GM18520 (cell line): ENCODE data around the gene SMC1A.
"Not testable (repeated sequence)": the region's sequence is repeated elsewhere in the genome, so short reads cannot be mapped to it uniquely, and the experiment has no call there.

ENCODE experiments used
- ATAC-seq: cut with Tn5 transposase; IDR thresholded peaks from one replicate; pipeline ENCODE4 v1.9.1; 2021; ENCODE audit not compliant: unreplicated experiment

The SMC1A gene

GRCh38 chrX:53422086-53422860, at the start of gene SMC1A:
TSS of gene SMC1A (minus strand) at chrX:53422654. CDS start at chrX:53422600, 54 bp downstream.
- peak; percentile 96 for ATAC-seq

- ATAC-seq: no peak
Measured at GRCh38 chrX:53471346-53471745, 48.9 kb upstream of the SMC1A start.

- ATAC-seq: not testable (repeated sequence)
Measured at GRCh38 chrX:53468659-53469058, 46.2 kb upstream of the SMC1A start.

- ATAC-seq: no peak
Measured at GRCh38 chrX:53458082-53458481, 35.6 kb upstream of the SMC1A start.

- no peak for ATAC-seq
Measured at GRCh38 chrX:53456254-53456653, 33.8 kb upstream of the SMC1A start.

GRCh38 chrX:53452812-53453211, 30.4 kb upstream of the SMC1A start:
- ATAC-seq: no peak

- ATAC-seq: no peak
Measured at GRCh38 chrX:53449632-53450031, 27.2 kb upstream of the SMC1A start.

- no peak for ATAC-seq
Measured at GRCh38 chrX:53447441-53447840, 25.0 kb upstream of the SMC1A start.

- no peak for ATAC-seq
Measured at GRCh38 chrX:53445977-53446376, 23.5 kb upstream of the SMC1A start.

GRCh38 chrX:53442322-53442631, 19.8 kb upstream of the SMC1A start:
- no peak for ATAC-seq

- no peak for ATAC-seq
Measured at GRCh38 chrX:53441531-53442321, 19.3 kb upstream of the SMC1A start.

- no peak for ATAC-seq
Measured at GRCh38 chrX:53440621-53441517, 18.4 kb upstream of the SMC1A start.

- no peak for ATAC-seq
Measured at GRCh38 chrX:53440101-53440500, 17.6 kb upstream of the SMC1A start.

GRCh38 chrX:53438832-53439230, 16.4 kb upstream of the SMC1A start:
- no peak for ATAC-seq

- ATAC-seq: no peak
Measured at GRCh38 chrX:53438174-53438831, 15.8 kb upstream of the SMC1A start.

GRCh38 chrX:53437206-53437605, 14.8 kb upstream of the SMC1A start:
- ATAC-seq: no peak

GRCh38 chrX:53435997-53436396, 13.5 kb upstream of the SMC1A start:
- peak; percentile 81 for ATAC-seq

GRCh38 chrX:53433651-53434639, 11.5 kb upstream of the SMC1A start, which contains the start of gene HSD17B10:
TSS of gene HSD17B10 (minus strand) at chrX:53434370. CDS start at chrX:53434345, 25 bp downstream.
- peak; percentile 80 for ATAC-seq

GRCh38 chrX:53430231-53430630, 7.8 kb upstream of the SMC1A start:
- no peak for ATAC-seq

- ATAC-seq: no peak
Measured at GRCh38 chrX:53429755-53430154, 7.3 kb upstream of the SMC1A start.
